NCI-H1436 (cell line): ENCODE measurements around the gene CNTROB.
A peak's percentile ranks its signal among the peaks of the same experiment; 100 is the strongest.
"Not testable (repeated sequence)": the region's sequence is repeated elsewhere in the genome, so short reads cannot be mapped to it uniquely, and the experiment has no call there.

ENCODE experiments used
- DNase-seq: peaks from one replicate; lab custom pipeline; 2025; lab: John Stamatoyannopoulos, UW

CNTROB gene

GRCh38 chr17:7946441-7946840 is 14.4 kb downstream of the CNTROB start:
- no peak for DNase-seq

GRCh38 chr17:7947651-7948050 is 15.6 kb downstream of the CNTROB start:
- no peak for DNase-seq

GRCh38 chr17:7950578-7950977 is 18.6 kb downstream of the CNTROB start:
- DNase-seq: no peak

- DNase-seq: no peak
These were observed 19.3 kb downstream of the CNTROB start for GRCh38 chr17:7951143-7951792.

- DNase-seq: not testable (repeated sequence)
These were observed 21.3 kb downstream of the CNTROB start for GRCh38 chr17:7953266-7953665.

GRCh38 chr17:7955414-7956227 is 23.6 kb downstream of the CNTROB start:
- DNase-seq: no peak

- no peak for DNase-seq
These were observed 24.4 kb downstream of the CNTROB start for GRCh38 chr17:7956228-7956965.

- no peak for DNase-seq
These were observed 27.7 kb downstream of the CNTROB start for GRCh38 chr17:7959503-7960253.

- no peak for DNase-seq
These were observed 29.4 kb downstream of the CNTROB start for GRCh38 chr17:7961421-7961820.

GRCh38 chr17:7967751-7968150 is 35.7 kb downstream of the CNTROB start:
- no peak for DNase-seq

GRCh38 chr17:7969433-7969832 is 37.4 kb downstream of the CNTROB start:
- no peak for DNase-seq

- DNase-seq: no peak
These were observed 39.6 kb downstream of the CNTROB start for GRCh38 chr17:7971651-7972050.

- DNase-seq: no peak
These were observed 40.3 kb downstream of the CNTROB start for GRCh38 chr17:7972131-7972785.

- DNase-seq: no peak
These were observed 42.7 kb downstream of the CNTROB start for GRCh38 chr17:7974638-7975131.

GRCh38 chr17:7977039-7977438 is 45.0 kb downstream of the CNTROB start:
- DNase-seq: no peak

GRCh38 chr17:7977805-7978204 is 45.8 kb downstream of the CNTROB start:
- no peak for DNase-seq

- DNase-seq: no peak
These were observed 50.2 kb downstream of the CNTROB start for GRCh38 chr17:7982173-7982572.

- DNase-seq: no peak
These were observed 50.7 kb downstream of the CNTROB start for GRCh38 chr17:7982666-7983065.

- DNase-seq: no peak
These were observed 52.9 kb downstream of the CNTROB start for GRCh38 chr17:7984904-7985303.

GRCh38 chr17:7987112-7987893 is 55.3 kb downstream of the CNTROB start:
- no peak for DNase-seq

- peak; percentile 87 for DNase-seq
These were observed 56.8 kb downstream of the CNTROB start for GRCh38 chr17:7988750-7989178.
